ENCODE data around the gene POPDC3. TPM values are rescaled to one million over a fixed set of nuclear protein-coding genes. Genes with fewer than 3 reads are reported as not detected.
"Not testable (repeated sequence)": the region's sequence is repeated elsewhere in the genome, so short reads cannot be mapped to it uniquely, and the experiment has no call there.

Gene POPDC3
- total RNA-seq, 1 experiment from 2014 or later = 3.8 TPM

DNA sequence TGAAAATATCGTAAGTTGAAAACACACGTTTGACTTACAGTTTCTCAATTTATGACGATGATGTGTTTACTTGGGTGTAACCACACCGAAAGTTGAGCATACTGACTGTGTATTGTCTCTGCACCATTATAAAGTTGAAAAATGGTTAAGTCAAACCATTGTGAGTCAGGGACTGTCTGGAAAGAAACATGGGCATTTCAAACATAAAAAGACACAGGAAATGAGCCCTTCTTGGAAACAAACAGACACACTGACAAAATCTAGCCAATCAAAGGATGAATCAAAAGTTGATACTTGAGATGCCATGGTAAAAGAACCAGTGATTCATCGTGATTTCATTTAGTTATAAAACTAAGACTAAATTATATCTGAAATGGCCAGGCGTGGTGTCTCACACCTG is 5.3 kb downstream of the POPDC3 start:
- CTCF ChIA-PET = no interaction called here
- intact Hi-C loops (cut with micrococcal nuclease; ENCODE audit: unreplicated experiment) = no loop called here
- Mint-ChIP-seq H3K4me1 (ENCODE audit: low read depth, unreplicated experiment) (peaks cover 10% of the 10 kb centered on the region), H3K27ac (ENCODE audit: unreplicated experiment) (no peak overlapping the region), H3K36me3 (ENCODE audit: insufficient read depth, unreplicated experiment) (peaks cover 5% of the 10 kb centered on the region), H3K9me3 (ENCODE audit: low read depth, unreplicated experiment) (no peaks in the 10 kb centered on the region), H3K4me3 (ENCODE audit: low read depth, unreplicated experiment) (no peak overlapping the region), H3K27me3 (ENCODE audit: unreplicated experiment) (no peaks in the 10 kb centered on the region)
- no peak for DNase-seq
- no TSS peak for BruUV-seq (replicated peaks)
- TF ChIP-seq, protein P1, sequence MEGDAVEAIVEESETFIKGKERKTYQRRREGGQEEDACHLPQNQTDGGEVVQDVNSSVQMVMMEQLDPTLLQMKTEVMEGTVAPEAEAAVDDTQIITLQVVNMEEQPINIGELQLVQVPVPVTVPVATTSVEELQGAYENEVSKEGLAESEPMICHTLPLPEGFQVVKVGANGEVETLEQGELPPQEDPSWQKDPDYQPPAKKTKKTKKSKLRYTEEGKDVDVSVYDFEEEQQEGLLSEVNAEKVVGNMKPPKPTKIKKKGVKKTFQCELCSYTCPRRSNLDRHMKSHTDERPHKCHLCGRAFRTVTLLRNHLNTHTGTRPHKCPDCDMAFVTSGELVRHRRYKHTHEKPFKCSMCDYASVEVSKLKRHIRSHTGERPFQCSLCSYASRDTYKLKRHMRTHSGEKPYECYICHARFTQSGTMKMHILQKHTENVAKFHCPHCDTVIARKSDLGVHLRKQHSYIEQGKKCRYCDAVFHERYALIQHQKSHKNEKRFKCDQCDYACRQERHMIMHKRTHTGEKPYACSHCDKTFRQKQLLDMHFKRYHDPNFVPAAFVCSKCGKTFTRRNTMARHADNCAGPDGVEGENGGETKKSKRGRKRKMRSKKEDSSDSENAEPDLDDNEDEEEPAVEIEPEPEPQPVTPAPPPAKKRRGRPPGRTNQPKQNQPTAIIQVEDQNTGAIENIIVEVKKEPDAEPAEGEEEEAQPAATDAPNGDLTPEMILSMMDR (IDR thresholded peaks at IDR 0.05; ENCODE audit: unreplicated experiment) = no peak

DNA sequence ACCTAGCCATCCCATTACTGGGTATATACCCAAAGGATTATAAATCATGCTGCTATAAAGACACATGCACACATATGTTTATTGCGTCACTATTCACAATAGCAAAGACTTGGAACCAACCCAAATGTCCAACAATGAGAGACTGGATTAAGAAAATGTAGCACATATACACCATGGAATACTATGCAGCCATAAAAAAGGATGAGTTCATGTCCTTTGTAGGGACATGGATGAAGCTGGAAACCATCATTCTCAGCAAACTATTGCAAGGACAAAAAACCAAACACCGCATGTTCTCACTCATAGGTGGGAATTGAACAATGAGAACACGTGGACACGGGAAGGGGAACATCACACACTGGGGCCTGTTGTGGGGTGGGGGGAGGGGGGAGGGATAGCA is 7.3 kb downstream of the POPDC3 start:
- DNase-seq; H3K4me1 Mint-ChIP-seq (ENCODE audit: low read depth, unreplicated experiment); H3K9me3 Mint-ChIP-seq (ENCODE audit: low read depth, unreplicated experiment); BruUV-seq (replicated peaks); H3K4me3 Mint-ChIP-seq (ENCODE audit: low read depth, unreplicated experiment); H3K36me3 Mint-ChIP-seq (ENCODE audit: insufficient read depth, unreplicated experiment); H3K27me3 Mint-ChIP-seq (ENCODE audit: unreplicated experiment); H3K27ac Mint-ChIP-seq (ENCODE audit: unreplicated experiment); intact Hi-C loops (cut with micrococcal nuclease; ENCODE audit: unreplicated experiment); CTCF ChIA-PET: not testable (repeated sequence)

DNA sequence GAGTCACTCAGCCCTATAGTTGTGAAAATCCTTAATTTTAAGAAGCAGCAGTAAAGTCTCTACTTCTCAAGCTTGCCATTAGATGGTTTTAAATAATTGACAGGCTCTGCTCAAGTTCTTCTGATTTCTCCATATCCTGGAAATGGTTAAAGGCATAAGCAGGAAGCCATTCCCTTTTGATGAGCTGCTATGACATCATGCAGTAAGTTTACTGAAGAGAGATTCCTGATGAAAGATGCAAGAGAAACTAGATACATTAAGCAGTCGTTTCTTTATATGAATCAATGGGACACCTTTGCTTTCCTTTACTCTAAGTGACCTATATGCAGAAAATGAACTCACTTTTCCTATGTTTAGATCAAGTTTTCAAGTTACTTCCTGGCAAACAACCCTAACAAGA is 9.8 kb downstream of the POPDC3 start:
- CTCF ChIA-PET = no interaction called here
- H3K9me3 Mint-ChIP-seq (ENCODE audit: low read depth, unreplicated experiment) = no peaks in the 10 kb centered on the region
- TF ChIP-seq, protein P1 (IDR thresholded peaks at IDR 0.05; ENCODE audit: unreplicated experiment) = no peak
- intact Hi-C loops (cut with micrococcal nuclease; ENCODE audit: unreplicated experiment) = no loop called here
- no peaks in the 10 kb centered on the region for H3K4me1 Mint-ChIP-seq (ENCODE audit: low read depth, unreplicated experiment)
- H3K27me3 Mint-ChIP-seq (ENCODE audit: unreplicated experiment) = no peaks in the 10 kb centered on the region
- H3K4me3 Mint-ChIP-seq (ENCODE audit: low read depth, unreplicated experiment) = no peak overlapping the region
- no peaks in the 10 kb centered on the region for H3K36me3 Mint-ChIP-seq (ENCODE audit: insufficient read depth, unreplicated experiment)
- no peak overlapping the region for H3K27ac Mint-ChIP-seq (ENCODE audit: unreplicated experiment)
- BruUV-seq (replicated peaks) = no TSS peak
- no peak for DNase-seq

DNA sequence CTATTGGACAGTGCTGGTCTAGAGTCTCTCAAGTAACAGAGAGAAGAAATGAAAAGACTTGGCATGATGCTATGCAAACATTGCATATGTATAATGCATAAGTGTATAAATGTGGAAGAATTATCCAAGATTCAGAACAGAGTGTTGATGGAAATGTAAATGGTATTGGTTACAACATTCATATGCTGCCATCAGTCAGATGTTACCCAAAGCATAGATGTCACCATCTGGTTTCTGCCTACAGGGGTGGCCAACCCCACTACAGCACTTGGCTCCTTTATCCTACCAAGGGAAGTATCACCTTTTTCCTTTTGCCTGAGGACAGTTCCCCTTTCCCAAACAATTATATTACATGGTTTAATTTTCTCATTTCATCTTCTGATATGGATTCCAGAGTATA is 11.9 kb downstream of the POPDC3 start:
- Mint-ChIP-seq H3K9me3 (ENCODE audit: low read depth, unreplicated experiment) (no peaks in the 10 kb centered on the region), H3K27ac (ENCODE audit: unreplicated experiment) (no peak overlapping the region)

DNA sequence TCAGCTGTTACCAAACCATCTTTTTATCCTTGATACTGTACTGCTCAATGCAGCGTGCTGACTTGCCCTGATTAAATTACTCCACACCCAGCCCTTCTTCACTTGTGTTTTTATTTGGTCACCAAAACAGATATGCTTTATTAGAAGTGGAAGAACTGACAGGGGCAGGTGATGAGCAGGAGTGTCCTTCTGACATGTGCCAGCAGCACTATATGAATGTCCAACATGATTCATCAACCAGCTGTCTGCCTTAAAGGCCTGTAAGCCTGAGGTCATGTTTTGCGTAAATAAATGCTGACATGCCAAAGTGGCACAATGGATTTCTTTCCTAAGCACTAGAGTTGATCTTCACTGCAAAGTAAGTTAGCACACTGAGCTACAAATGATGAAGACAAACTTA is 15.4 kb downstream of the POPDC3 start:
- CTCF ChIA-PET = no interaction called here
- intact Hi-C loops (cut with micrococcal nuclease; ENCODE audit: unreplicated experiment) = no loop called here

More for the DNA sequence above, 11.9 kb downstream of the POPDC3 start:
- Mint-ChIP-seq H3K36me3 (ENCODE audit: insufficient read depth, unreplicated experiment) (no peaks in the 10 kb centered on the region), H3K4me3 (ENCODE audit: low read depth, unreplicated experiment) (no peak overlapping the region), H3K27me3 (ENCODE audit: unreplicated experiment) (no peaks in the 10 kb centered on the region), H3K4me1 (ENCODE audit: low read depth, unreplicated experiment) (no peaks in the 10 kb centered on the region)
- no TSS peak for BruUV-seq (replicated peaks)
- TF ChIP-seq, protein P1 (IDR thresholded peaks at IDR 0.05; ENCODE audit: unreplicated experiment) = no peak
- DNase-seq = no peak
- intact Hi-C loops (cut with micrococcal nuclease; ENCODE audit: unreplicated experiment) = no loop called here
- CTCF ChIA-PET = no interaction called here

More for the DNA sequence above, 15.4 kb downstream of the POPDC3 start:
- no peaks in the 10 kb centered on the region for H3K27me3 Mint-ChIP-seq (ENCODE audit: unreplicated experiment)
- no peaks in the 10 kb centered on the region for H3K36me3 Mint-ChIP-seq (ENCODE audit: insufficient read depth, unreplicated experiment)
- no peaks in the 10 kb centered on the region for H3K4me1 Mint-ChIP-seq (ENCODE audit: low read depth, unreplicated experiment)
- H3K4me3 Mint-ChIP-seq (ENCODE audit: low read depth, unreplicated experiment) = no peak overlapping the region
- TF ChIP-seq, protein P1 (IDR thresholded peaks at IDR 0.05; ENCODE audit: unreplicated experiment) = no peak
- BruUV-seq (replicated peaks) = no TSS peak
- H3K9me3 Mint-ChIP-seq (ENCODE audit: low read depth, unreplicated experiment) = no peaks in the 10 kb centered on the region
- no peak for DNase-seq
- H3K27ac Mint-ChIP-seq (ENCODE audit: unreplicated experiment) = no peak overlapping the region

Data from Calu3 (cell line).